PC-9 (cell line): ENCODE measurements around the gene GAB2. TPM values are rescaled to one million over a fixed set of nuclear protein-coding genes. Genes with fewer than 3 reads are reported as not detected.

Experiments
- BruUV-seq: library from RNA; stranded (reverse); fragments of 400-500 nt; replicated peaks from 2 replicates; lab custom pipeline; 2021; lab: Mats Ljungman, UMichigan
- CTCF ChIA-PET: fragments of 300-600 bp; sonication (Branson Sonifier 250); formaldehyde crosslinking; loops from one replicate; lab custom pipeline; 2022; ENCODE audit warnings: antibody characterized with exemption; lab: Charles Lee
- POLR2A ChIA-PET: fragments of 300-600 bp; sonication (Branson Sonifier 250); formaldehyde crosslinking; loops from one replicate; lab custom pipeline; 2022; ENCODE audit warnings: antibody characterized with exemption; ENCODE audit not compliant: unreplicated experiment; lab: Charles Lee
- DNase-seq, 2 experiments: peaks; one replicate each; pipeline versions ENCODE4 v3.0.0 to v3.0.0-alpha.2; 2015 to 2022; ENCODE audit warnings: mixed read lengths in 1 of 2
- H2AFZ ChIP-seq: fragments of 200-600 bp; sonication (generic); 2 replicates; pipeline ENCODE4 v1.8.1; 2017; ENCODE audit warnings: antibody characterized with exemption
- H3F3A ChIP-seq: fragments of 200-600 bp; sonication (generic); 2 replicates; pipeline ENCODE4 v1.8.1; 2017; ENCODE audit warnings: antibody characterized with exemption, mild to moderate bottlenecking, low read depth; ENCODE audit not compliant: insufficient read depth
- H3K27ac ChIP-seq: fragments of 200-600 bp; sonication (generic); 2 replicates; pipeline ENCODE4 v1.6.1; 2016; ENCODE audit warnings: mixed run types
- H3K27me3 ChIP-seq: fragments of 200-600 bp; sonication (generic); 2 replicates; pipeline ENCODE4 v1.6.1; 2016; ENCODE audit warnings: low read depth, mixed run types; ENCODE audit not compliant: insufficient read depth
- H3K36me3 ChIP-seq: fragments of 200-600 bp; sonication (generic); 2 replicates; pipeline ENCODE4 v1.6.1; 2016; ENCODE audit warnings: low read depth, mixed run types
- H3K4me1 ChIP-seq: fragments of 200-600 bp; sonication (generic); replicated peaks from 2 replicates; pipeline ENCODE4 v1.6.1; 2016; ENCODE audit warnings: mixed run types; ENCODE audit not compliant: insufficient read depth
- H3K4me2 ChIP-seq: fragments of 200-600 bp; sonication (generic); 2 replicates; pipeline ENCODE4 v1.6.1; 2017; ENCODE audit warnings: mixed run types
- H3K4me3 ChIP-seq: fragments of 200-600 bp; sonication (generic); 2 replicates; pipeline ENCODE4 v1.6.1; 2016; ENCODE audit warnings: mixed run types
- H3K79me2 ChIP-seq: fragments of 200-600 bp; sonication (generic); 2 replicates; pipeline ENCODE4 v1.6.1; 2017; ENCODE audit warnings: low read depth, mixed run types
- H3K9me2 ChIP-seq: fragments of 200-600 bp; sonication (generic); 2 replicates; pipeline ENCODE4 v1.8.1; 2017; ENCODE audit warnings: mild to moderate bottlenecking; ENCODE audit not compliant: insufficient read depth
- H3K9me3 ChIP-seq: fragments of 200-600 bp; sonication (generic); 2 replicates; pipeline ENCODE4 v1.8.1; 2016; ENCODE audit warnings: low read depth; ENCODE audit not compliant: insufficient read depth
- H4K20me1 ChIP-seq: fragments of 200-600 bp; sonication (generic); 2 replicates; pipeline ENCODE4 v1.8.1; 2017; ENCODE audit not compliant: insufficient read depth
- CTCF ChIP-seq: fragments of 200-600 bp; sonication (generic); conservative IDR thresholded peaks from 2 replicates; pipeline ENCODE4 v1.6.1; 2017; ENCODE audit warnings: mixed run types, antibody characterized with exemption, mild to moderate bottlenecking, moderate library complexity
- EZH2 ChIP-seq: fragments of 200-600 bp; sonication (generic); IDR thresholded peaks from 2 replicates; pipeline ENCODE4 v1.8.0; 2017; ENCODE audit warnings: antibody characterized with exemption, low read depth
- intact Hi-C: fragments of 100-400 bp; cut with micrococcal nuclease; formaldehyde crosslinking; loops from one replicate; pipeline ENCODE4 v1.10.0; 2022; ENCODE audit not compliant: unreplicated experiment
- total RNA-seq: library from RNA; stranded (reverse); gene quantifications from 2 replicates; pipeline ENCODE4 v1.2.3, GENCODE V29; 2021

Gene GAB2
- total RNA-seq, 1 experiment from 2014 or later, result 17.5 TPM

DNA sequence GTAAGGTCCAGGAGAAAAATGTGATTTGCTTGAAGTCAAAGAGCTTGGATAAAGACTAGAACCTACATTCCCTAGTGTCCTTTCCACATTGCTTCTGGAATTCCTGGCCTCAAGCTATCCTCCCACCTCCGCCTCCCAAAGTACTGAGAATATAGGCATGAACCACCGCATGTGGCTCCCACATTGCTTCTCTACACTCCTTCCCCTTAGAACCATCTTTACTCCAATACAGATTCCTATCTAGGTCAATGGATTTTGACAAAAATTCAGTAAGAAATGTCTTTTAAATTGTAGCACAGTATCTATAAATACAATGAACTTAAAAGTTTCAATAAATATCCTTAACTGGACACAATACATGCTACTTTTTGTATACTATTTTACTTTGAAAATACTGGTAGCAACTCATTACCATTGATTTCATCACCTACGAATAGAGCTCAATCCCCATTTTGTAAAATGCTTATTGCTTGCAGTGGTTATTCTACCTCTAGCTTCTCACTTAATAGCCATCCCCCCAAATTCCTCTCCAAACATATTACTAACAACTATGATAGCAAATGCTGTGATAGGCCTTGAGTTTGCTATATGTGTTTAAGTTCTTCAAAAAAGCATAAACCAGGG lies 53.4 kb downstream of the GAB2 start:
- BruUV-seq, result no TSS peak
- Histone ChIP-seq H3F3A (peaks cover 19% of the 10 kb centered on the region), H3K9me3 (no peaks in the 10 kb centered on the region), H3K36me3 (no peaks in the 10 kb centered on the region), H2AFZ (no peak overlapping the region), H3K4me3 (no peak overlapping the region), H3K4me1 (peaks cover 22% of the 10 kb centered on the region), H3K79me2 (no peaks in the 10 kb centered on the region), H3K4me2 (peak overlapping the region; percentile 48; the same call in 1 of the 2 replicates), H3K9me2 (no peaks in the 10 kb centered on the region), H3K27me3 (no peaks in the 10 kb centered on the region), H3K27ac (no peak overlapping the region; the same call in 1 of the 2 replicates), H4K20me1 (no peaks in the 10 kb centered on the region)
- ChIA-PET POLR2A (no interaction called here), CTCF (interaction anchor here (0.7 kb wide), 2 partner anchors 54 to 425 kb away, joined by 3 read pairs; partner anchors contain the start of gene GAB2)
- no peak for DNase-seq
- intact Hi-C loops, result no loop called here
- no peak for TF ChIP-seq CTCF
- TF ChIP-seq EZH2, result no peak

- H4K20me1 ChIP-seq, result no peaks in the 10 kb centered on the region
- H2AFZ ChIP-seq, result no peak overlapping the region
- no peaks in the 10 kb centered on the region for H3K79me2 ChIP-seq
- POLR2A ChIA-PET, result no interaction called here
- no peak overlapping the region for H3K4me3 ChIP-seq
- TF ChIP-seq CTCF, result no peak
- TF ChIP-seq EZH2, result no peak
- no peaks in the 10 kb centered on the region for H3K9me2 ChIP-seq
- no peaks in the 10 kb centered on the region for H3K36me3 ChIP-seq
- H3K4me2 ChIP-seq, result no peak overlapping the region
- intact Hi-C loops, result no loop called here
- no peaks in the 10 kb centered on the region for H3K27me3 ChIP-seq
- BruUV-seq, result no TSS peak
- H3K27ac ChIP-seq, result no peak overlapping the region
- CTCF ChIA-PET, result no interaction called here
- H3F3A ChIP-seq, result peaks cover 19% of the 10 kb centered on the region
- H3K4me1 ChIP-seq, result peaks cover 22% of the 10 kb centered on the region
- DNase-seq, result no peak
- H3K9me3 ChIP-seq, result no peaks in the 10 kb centered on the region
These were observed 54.5 kb downstream of the GAB2 start for GRCh38 chr11:78363024-78363619.

- no peaks in the 10 kb centered on the region for H3K36me3 ChIP-seq
- H3K27ac ChIP-seq, result no peak overlapping the region
- no peak for DNase-seq
- TF ChIP-seq EZH2, result no peak
- no peak for TF ChIP-seq CTCF
- H3K4me3 ChIP-seq, result no peak overlapping the region
- H2AFZ ChIP-seq, result no peak overlapping the region
- ChIA-PET POLR2A (interaction anchor here (0.6 kb wide), 1 partner anchor 14 kb away, joined by 3 read pairs; no protein-coding TSS in a partner anchor), CTCF (no interaction called here)
- intact Hi-C loops, result no loop called here
- H3K79me2 ChIP-seq, result no peaks in the 10 kb centered on the region
- H4K20me1 ChIP-seq, result no peaks in the 10 kb centered on the region
- no peaks in the 10 kb centered on the region for H3K9me3 ChIP-seq
- no peaks in the 10 kb centered on the region for H3K9me2 ChIP-seq
- no TSS peak for BruUV-seq
- H3K27me3 ChIP-seq, result no peaks in the 10 kb centered on the region
- H3K4me2 ChIP-seq, result no peak overlapping the region
- peaks cover 21% of the 10 kb centered on the region for H3K4me1 ChIP-seq
- peaks cover 15% of the 10 kb centered on the region for H3F3A ChIP-seq
These were observed 56.4 kb downstream of the GAB2 start for GRCh38 chr11:78361228-78361627.
